ENCODE data around the gene PPP2R2D. TPM values are rescaled to one million over a fixed set of nuclear protein-coding genes. Genes with fewer than 3 reads are reported as not detected.

Gene PPP2R2D
- total RNA-seq, 2 donors from 2014 or later = 23.8 to 30.6 TPM

- peaks cover 28% of the 10 kb centered on the region for H3K36me3 ChIP-seq
- no peak for TF ChIP-seq CTCF (IDR thresholded peaks at IDR 0.05)
- no peak for DNase-seq (ENCODE audit: low spot score)
- no peak overlapping the region for H3K4me3 ChIP-seq
- H3K27ac ChIP-seq = no peak overlapping the region
- no peaks in the 10 kb centered on the region for H3K27me3 ChIP-seq
- no peaks in the 10 kb centered on the region for H3K4me1 ChIP-seq
- H3K9me3 ChIP-seq = no peaks in the 10 kb centered on the region
Observed at GRCh38 chr10:131964298-131964697, 63.5 kb downstream of the PPP2R2D start.

GRCh38 chr10:131968949-131969348 lies 68.1 kb downstream of the PPP2R2D start:
- H3K27me3 ChIP-seq = no peaks in the 10 kb centered on the region
- DNase-seq (ENCODE audit: low spot score) = no peak
- H3K27ac ChIP-seq = no peak overlapping the region
- H3K4me3 ChIP-seq = no peak overlapping the region
- TF ChIP-seq CTCF (IDR thresholded peaks at IDR 0.05) = no peak
- peaks cover 47% of the 10 kb centered on the region for H3K36me3 ChIP-seq
- H3K9me3 ChIP-seq = no peaks in the 10 kb centered on the region
- H3K4me1 ChIP-seq = peaks cover 0 to 20% of the 10 kb centered on the region in 2 donors

GRCh38 chr10:131970946-131971345 lies 70.1 kb downstream of the PPP2R2D start:
- H3K36me3 ChIP-seq = peaks cover 41% of the 10 kb centered on the region
- DNase-seq (ENCODE audit: low spot score) = no peak
- no peak for TF ChIP-seq CTCF (IDR thresholded peaks at IDR 0.05)
- no peaks in the 10 kb centered on the region for H3K9me3 ChIP-seq
- no peak overlapping the region for H3K4me3 ChIP-seq
- no peak overlapping the region for H3K27ac ChIP-seq
- H3K27me3 ChIP-seq = no peaks in the 10 kb centered on the region
- H3K4me1 ChIP-seq = peaks cover 0 to 39% of the 10 kb centered on the region in 2 donors

GRCh38 chr10:131971591-131971990 lies 70.8 kb downstream of the PPP2R2D start:
- Histone ChIP-seq H3K9me3 (no peaks in the 10 kb centered on the region), H3K36me3 (peaks cover 39% of the 10 kb centered on the region)

GRCh38 chr10:131972474-131973071 lies 71.8 kb downstream of the PPP2R2D start:
- no peak for DNase-seq (ENCODE audit: low spot score)
- Histone ChIP-seq H3K27me3 (no peaks in the 10 kb centered on the region), H3K4me1 (peaks cover 0 to 43% of the 10 kb centered on the region in 2 donors), H3K27ac (peak overlapping the region; percentile 11 to 39), H3K36me3 (peaks cover 39% of the 10 kb centered on the region), H3K9me3 (no peaks in the 10 kb centered on the region), H3K4me3 (peak overlapping the region in 1 of 2 donors; percentile 1)
- no peak for TF ChIP-seq CTCF (IDR thresholded peaks at IDR 0.05)

More at GRCh38 chr10:131971591-131971990, 70.8 kb downstream of the PPP2R2D start:
- H3K27me3 ChIP-seq = no peaks in the 10 kb centered on the region
- no peak overlapping the region for H3K27ac ChIP-seq
- peaks cover 0 to 43% of the 10 kb centered on the region in 2 donors for H3K4me1 ChIP-seq
- no peak overlapping the region for H3K4me3 ChIP-seq
- TF ChIP-seq CTCF (IDR thresholded peaks at IDR 0.05) = no peak
- no peak for DNase-seq (ENCODE audit: low spot score)
